WERI-Rb-1 (cell line): Measurements from ENCODE around the gene POM121.
A peak's percentile ranks its signal among the peaks of the same experiment; 100 is the strongest.
"Not testable (repeated sequence)": the region's sequence is repeated elsewhere in the genome, so short reads cannot be mapped to it uniquely, and the experiment has no call there.

Experiments
- DNase-seq: peaks from one replicate; pipeline ENCODE4 v3.0.0-alpha.2; 2020
- H3K27ac ChIP-seq: fragments of 250-450 bp; sonication (Bioruptor Pico); 2 replicates; pipeline ENCODE4 v1.5.1; 2020; ENCODE audit warnings: mild to moderate bottlenecking, moderate library complexity
- H3K27me3 ChIP-seq: fragments of 250-450 bp; sonication (Bioruptor Pico); 2 replicates; pipeline ENCODE4 v1.5.1; 2021; ENCODE audit warnings: mild to moderate bottlenecking, low read depth, moderate library complexity; ENCODE audit not compliant: insufficient read depth, severe bottlenecking
- H3K36me3 ChIP-seq: fragments of 250-450 bp; sonication (Bioruptor Pico); 2 replicates; pipeline ENCODE4 v1.5.1; 2020; ENCODE audit warnings: mild to moderate bottlenecking, moderate library complexity
- H3K4me3 ChIP-seq: 2 replicates; pipeline ENCODE4 v1.5.1; 2011; ENCODE audit warnings: low read depth, mild to moderate bottlenecking, control low read depth, low read length
- H3K9me3 ChIP-seq: fragments of 250-450 bp; sonication (Bioruptor Pico); 2 replicates; pipeline ENCODE4 v1.5.1; 2021; ENCODE audit warnings: mild to moderate bottlenecking, moderate library complexity; ENCODE audit not compliant: severe bottlenecking

POM121 gene

GRCh38 chr7:72968980-72969516 is 44.2 kb downstream of the POM121 start, which contains the start of gene TRIM74:
TRIM74 (minus strand) TSS chr7:72969466; CDS start chr7:72966157, 3,309 bp downstream.
- H3K27me3 ChIP-seq, H3K4me3 ChIP-seq, H3K9me3 ChIP-seq, H3K36me3 ChIP-seq, H3K27ac ChIP-seq, DNase-seq: not testable (repeated sequence)

DNA sequence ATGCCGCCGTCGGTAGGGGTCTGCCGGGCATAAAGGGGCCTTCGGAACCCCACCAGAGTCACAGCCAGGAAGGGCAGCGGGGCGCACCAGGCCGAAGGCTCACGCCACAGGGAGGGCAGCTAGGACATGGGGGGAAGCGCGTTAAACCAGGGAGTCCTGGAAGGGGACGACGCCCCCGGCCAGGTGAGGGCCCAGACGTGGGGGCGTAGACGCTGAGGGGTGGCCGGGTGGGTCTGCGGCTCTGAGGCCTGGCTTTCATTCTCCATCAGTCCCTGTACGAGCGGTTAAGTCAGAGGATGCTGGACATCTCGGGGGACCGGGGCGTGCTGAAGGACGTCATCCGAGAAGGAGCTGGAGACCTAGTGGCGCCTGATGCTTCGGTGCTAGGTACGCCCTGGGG is 44.8 kb downstream of the POM121 start:
- not testable (repeated sequence) for H3K27ac ChIP-seq, H3K4me3 ChIP-seq, H3K27me3 ChIP-seq, DNase-seq, H3K36me3 ChIP-seq, H3K9me3 ChIP-seq

GRCh38 chr7:72971505-72971904 is 46.6 kb downstream of the POM121 start:
- H3K36me3 ChIP-seq, DNase-seq, H3K27ac ChIP-seq, H3K9me3 ChIP-seq, H3K27me3 ChIP-seq, H3K4me3 ChIP-seq: not testable (repeated sequence)

- not testable (repeated sequence) for H3K36me3 ChIP-seq, H3K4me3 ChIP-seq, H3K27ac ChIP-seq, DNase-seq, H3K9me3 ChIP-seq, H3K27me3 ChIP-seq
Measured at GRCh38 chr7:72974781-72975180, 49.9 kb downstream of the POM121 start.

GRCh38 chr7:72975656-72976286 is 50.9 kb downstream of the POM121 start:
- not testable (repeated sequence) for H3K27me3 ChIP-seq, H3K9me3 ChIP-seq

DNA sequence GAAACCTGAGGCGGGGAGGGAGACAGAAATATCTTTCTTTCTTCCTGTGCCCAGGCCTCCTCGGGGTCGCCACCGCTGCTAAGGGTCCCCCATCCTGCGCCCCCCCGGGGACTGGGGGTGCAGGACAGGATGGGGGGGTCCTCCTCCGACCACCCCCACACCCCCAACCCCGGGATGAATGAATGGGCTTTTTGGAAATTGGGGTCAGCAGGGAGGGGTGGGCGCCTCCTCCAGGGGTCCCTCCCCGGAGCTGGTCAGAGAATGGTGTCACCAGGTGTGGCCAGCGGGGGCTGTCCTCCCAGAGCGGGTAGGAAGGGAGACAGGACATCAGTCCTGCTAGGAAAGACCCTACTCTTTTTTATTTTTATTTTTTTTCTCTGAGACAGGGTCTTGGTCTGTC is 51.5 kb downstream of the POM121 start:
- not testable (repeated sequence) for H3K9me3 ChIP-seq, DNase-seq, H3K27ac ChIP-seq, H3K27me3 ChIP-seq, H3K36me3 ChIP-seq, H3K4me3 ChIP-seq

More at GRCh38 chr7:72975656-72976286, 50.9 kb downstream of the POM121 start:
- H3K36me3 ChIP-seq, H3K4me3 ChIP-seq, H3K27ac ChIP-seq: not testable (repeated sequence)
- DNase-seq, result peak; percentile 5

- H3K4me3 ChIP-seq, H3K27me3 ChIP-seq, H3K36me3 ChIP-seq, H3K9me3 ChIP-seq, H3K27ac ChIP-seq, DNase-seq: not testable (repeated sequence)
Measured at GRCh38 chr7:72980382-72980781, 55.5 kb downstream of the POM121 start.

- not testable (repeated sequence) for H3K36me3 ChIP-seq, DNase-seq, H3K4me3 ChIP-seq, H3K27ac ChIP-seq, H3K27me3 ChIP-seq, H3K9me3 ChIP-seq
Measured at GRCh38 chr7:72982084-72982483, 57.2 kb downstream of the POM121 start.

DNA sequence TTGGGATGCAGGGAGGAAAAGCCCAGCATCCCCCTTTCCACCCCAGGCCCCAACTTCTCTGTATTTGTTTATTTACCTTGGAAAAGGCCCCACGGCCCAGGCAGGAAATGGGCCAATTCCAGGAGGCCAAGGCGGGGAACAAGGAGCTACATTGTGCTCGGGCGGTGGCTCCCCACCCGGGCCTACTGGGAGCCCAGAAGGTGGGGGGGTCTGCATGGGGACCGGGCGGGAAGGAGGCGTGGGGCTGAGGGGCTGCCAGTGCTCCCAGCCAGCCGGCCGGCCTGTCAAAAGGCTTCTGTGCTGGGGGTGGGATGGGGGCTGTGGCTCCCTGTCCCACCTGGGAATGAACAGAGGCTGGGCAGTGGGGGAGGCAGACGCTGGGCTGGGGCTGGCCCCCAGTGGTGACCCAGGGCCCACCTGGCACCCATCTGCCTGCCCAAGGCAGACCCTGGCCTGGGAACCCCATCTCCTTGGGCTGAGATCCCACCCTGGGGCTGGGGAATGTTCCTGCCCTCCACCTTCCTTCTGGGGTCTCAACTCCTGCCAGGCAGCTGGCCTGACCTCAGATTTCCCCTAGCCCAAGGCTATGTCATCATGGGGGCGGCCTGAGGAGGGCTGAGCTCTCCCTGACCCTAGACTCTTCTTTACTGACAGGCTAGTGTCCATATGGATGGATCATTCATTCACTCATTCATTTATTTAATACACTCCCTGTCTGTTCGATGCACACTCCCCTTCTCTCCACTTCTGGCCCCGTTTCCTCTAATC is 65.4 kb downstream of the POM121 start:
- not testable (repeated sequence) for DNase-seq, H3K36me3 ChIP-seq, H3K9me3 ChIP-seq, H3K27me3 ChIP-seq, H3K4me3 ChIP-seq, H3K27ac ChIP-seq

- H3K27ac ChIP-seq, H3K9me3 ChIP-seq, H3K27me3 ChIP-seq, H3K4me3 ChIP-seq, H3K36me3 ChIP-seq, DNase-seq: not testable (repeated sequence)
Measured at GRCh38 chr7:72995484-72995883, 70.6 kb downstream of the POM121 start.

GRCh38 chr7:72997447-72997846 is 72.6 kb downstream of the POM121 start:
- not testable (repeated sequence) for H3K4me3 ChIP-seq, H3K9me3 ChIP-seq, DNase-seq, H3K27me3 ChIP-seq, H3K27ac ChIP-seq, H3K36me3 ChIP-seq

- not testable (repeated sequence) for DNase-seq, H3K9me3 ChIP-seq, H3K4me3 ChIP-seq, H3K36me3 ChIP-seq, H3K27ac ChIP-seq, H3K27me3 ChIP-seq
Measured at GRCh38 chr7:72997887-72998468, 73.1 kb downstream of the POM121 start.
